Vagina (tissue), 2 donors: ENCODE results near the gene MT3.

Experiments used
- CTCF ChIP-seq, 3 experiments: fragments of 450-650 bp in 2 of 3; fragments of 200-600 bp in 1 of 3; sonication (generic) in 1 of 3; IDR thresholded peaks; one replicate each; pipeline ENCODE4 v1.5.1; 2017 to 2019; ENCODE audit warnings: antibody characterized with exemption in 3 of 3, mild to moderate bottlenecking in 2 of 3, moderate library complexity in 2 of 3
- POLR2A ChIP-seq, 2 donors: fragments of 450-650 bp; IDR thresholded peaks; one replicate each; pipeline ENCODE4 v1.6.1; 2017; ENCODE audit warnings: antibody characterized with exemption in 2 of 2, mild to moderate bottlenecking in 2 of 2, moderate library complexity in 2 of 2
- POLR2AphosphoS5 ChIP-seq, 2 donors: sonication (generic); formaldehyde crosslinking; IDR thresholded peaks; one replicate each; pipeline ENCODE4 v1.9.0; 2017; ENCODE audit warnings: antibody characterized with exemption in 2 of 2, mild to moderate bottlenecking in 2 of 2, low read depth in 1 of 2; ENCODE audit not compliant: insufficient read depth in 1 of 2

GRCh38 chr16:56608043-56608875 is 18.9 kb downstream of the MT3 start, which contains the start of gene MT2A:
- peak in 1 of 2 donors; percentile 91 for TF ChIP-seq POLR2A (IDR thresholded peaks at IDR 0.05)
- TF ChIP-seq CTCF (IDR thresholded peaks at IDR 0.05), result no peak
- peak; percentile 76 to 96 for TF ChIP-seq POLR2AphosphoS5 (IDR thresholded peaks at IDR 0.05; ENCODE audit: insufficient read depth in 1 of 2, low read depth in 1 of 2)
